ENCODE results near the gene NEK1.

The NEK1 gene

DNA sequence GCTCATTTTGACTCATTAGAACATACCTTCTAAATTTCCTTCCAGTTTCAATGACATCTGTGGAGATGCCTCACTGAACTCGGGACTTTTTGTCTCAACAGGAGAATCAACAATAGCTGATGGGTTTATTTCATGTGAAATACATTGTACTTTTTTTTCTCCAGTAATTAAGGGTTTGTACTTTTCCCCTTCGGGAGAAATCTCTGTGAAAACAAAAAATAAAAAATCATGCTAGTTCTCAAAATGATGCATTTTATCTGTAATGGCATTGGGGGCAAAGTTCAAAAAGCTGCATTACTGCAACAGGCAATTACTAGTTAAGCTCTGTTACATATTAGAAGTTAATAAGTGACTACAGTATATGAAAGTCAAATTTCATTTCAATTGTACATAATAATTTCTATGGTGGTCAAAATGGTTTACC lies 174.3 kb downstream of the NEK1 start:
- no peaks in the 10 kb centered on the region for H3K9me3 ChIP-seq (replicated peaks; ENCODE audit: insufficient read depth, low read length)
- H4K20me1 ChIP-seq (ENCODE audit: insufficient read depth, low read length) = no peaks in the 10 kb centered on the region

DNA sequence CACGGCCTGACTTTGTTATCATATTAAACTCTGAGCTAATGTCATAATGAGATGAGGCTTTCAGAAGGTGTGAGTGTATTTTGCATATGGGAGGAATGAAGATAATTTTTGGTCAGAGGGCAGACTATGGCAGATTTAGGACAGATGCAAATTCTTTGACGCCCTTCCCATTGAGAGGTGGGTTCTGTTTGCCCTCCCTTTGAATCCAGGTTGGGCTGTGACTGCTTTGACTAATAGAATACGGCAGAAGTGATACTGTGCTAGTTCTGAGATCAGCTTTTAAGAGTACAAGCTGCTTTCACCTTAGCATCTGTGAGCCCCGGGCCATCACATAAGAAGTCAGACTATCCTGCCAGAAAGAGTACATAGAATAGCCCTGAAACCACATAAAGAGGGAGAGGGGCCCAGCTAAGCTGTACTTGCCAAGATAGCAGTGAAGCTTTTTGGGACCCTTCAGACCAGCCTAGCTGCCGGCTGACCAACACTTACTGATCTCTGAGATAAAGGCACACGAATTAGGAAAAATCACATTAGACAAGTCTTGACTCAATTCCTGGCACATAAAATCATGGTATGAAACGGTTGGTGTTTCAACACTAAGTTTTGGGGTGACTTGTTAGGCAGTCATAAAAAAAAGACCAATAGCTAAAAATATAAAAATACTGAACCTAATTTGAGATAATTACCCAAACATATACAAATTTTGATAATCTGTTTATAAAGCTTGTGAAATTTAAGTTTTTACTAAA lies 174.9 kb downstream of the NEK1 start:
- no peak overlapping the region for H3K4me2 ChIP-seq (ENCODE audit: low read depth, low read length)
- TF ChIP-seq EZH2phosphoT487 (IDR thresholded peaks at IDR 0.05; ENCODE audit: low read length) = no peak
- TF ChIP-seq, protein P1, sequence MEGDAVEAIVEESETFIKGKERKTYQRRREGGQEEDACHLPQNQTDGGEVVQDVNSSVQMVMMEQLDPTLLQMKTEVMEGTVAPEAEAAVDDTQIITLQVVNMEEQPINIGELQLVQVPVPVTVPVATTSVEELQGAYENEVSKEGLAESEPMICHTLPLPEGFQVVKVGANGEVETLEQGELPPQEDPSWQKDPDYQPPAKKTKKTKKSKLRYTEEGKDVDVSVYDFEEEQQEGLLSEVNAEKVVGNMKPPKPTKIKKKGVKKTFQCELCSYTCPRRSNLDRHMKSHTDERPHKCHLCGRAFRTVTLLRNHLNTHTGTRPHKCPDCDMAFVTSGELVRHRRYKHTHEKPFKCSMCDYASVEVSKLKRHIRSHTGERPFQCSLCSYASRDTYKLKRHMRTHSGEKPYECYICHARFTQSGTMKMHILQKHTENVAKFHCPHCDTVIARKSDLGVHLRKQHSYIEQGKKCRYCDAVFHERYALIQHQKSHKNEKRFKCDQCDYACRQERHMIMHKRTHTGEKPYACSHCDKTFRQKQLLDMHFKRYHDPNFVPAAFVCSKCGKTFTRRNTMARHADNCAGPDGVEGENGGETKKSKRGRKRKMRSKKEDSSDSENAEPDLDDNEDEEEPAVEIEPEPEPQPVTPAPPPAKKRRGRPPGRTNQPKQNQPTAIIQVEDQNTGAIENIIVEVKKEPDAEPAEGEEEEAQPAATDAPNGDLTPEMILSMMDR (IDR thresholded peaks at IDR 0.05; ENCODE audit: low read length) = no peak
- TF ChIP-seq EZH2 (optimal IDR thresholded peaks at IDR 0.05; ENCODE audit: low read depth, low read length) = no peak
- no peaks in the 10 kb centered on the region for H3K36me3 ChIP-seq (replicated peaks; ENCODE audit: insufficient read depth, low read length)
- H3K9me3 ChIP-seq (replicated peaks; ENCODE audit: insufficient read depth, low read length) = no peaks in the 10 kb centered on the region
- H3K4me3 ChIP-seq (ENCODE audit: low read length) = no peak overlapping the region
- no peaks in the 10 kb centered on the region for H3K4me1 ChIP-seq (ENCODE audit: low read length)
- H3K27ac ChIP-seq (ENCODE audit: low read length) = no peak overlapping the region
- no peak overlapping the region for H3K9ac ChIP-seq (ENCODE audit: low read length)
- H3F3A ChIP-seq (ENCODE audit: insufficient read depth, low read length) = no peaks in the 10 kb centered on the region
- H3K79me2 ChIP-seq (ENCODE audit: low read length) = no peaks in the 10 kb centered on the region
- no peaks in the 10 kb centered on the region for H3K9me2 ChIP-seq (replicated peaks; ENCODE audit: insufficient read depth, low read length)
- H4K20me1 ChIP-seq (ENCODE audit: insufficient read depth, low read length) = no peaks in the 10 kb centered on the region
- DNase-seq = no peak
- no peaks in the 10 kb centered on the region for H3K27me3 ChIP-seq (replicated peaks; ENCODE audit: insufficient read depth, low read length)
- H2AFZ ChIP-seq (ENCODE audit: low read length) = no peak overlapping the region

More for the DNA sequence above, 174.3 kb downstream of the NEK1 start:
- Histone ChIP-seq H3F3A (ENCODE audit: insufficient read depth, low read length) (no peaks in the 10 kb centered on the region), H3K4me3 (ENCODE audit: low read length) (no peak overlapping the region), H3K79me2 (ENCODE audit: low read length) (no peaks in the 10 kb centered on the region), H3K4me2 (ENCODE audit: low read depth, low read length) (no peak overlapping the region), H3K9me2 (replicated peaks; ENCODE audit: insufficient read depth, low read length) (no peaks in the 10 kb centered on the region), H3K27ac (ENCODE audit: low read length) (no peak overlapping the region), H3K27me3 (replicated peaks; ENCODE audit: insufficient read depth, low read length) (no peaks in the 10 kb centered on the region), H3K4me1 (ENCODE audit: low read length) (no peaks in the 10 kb centered on the region), H3K9ac (ENCODE audit: low read length) (no peak overlapping the region), H2AFZ (ENCODE audit: low read length) (no peak overlapping the region), H3K36me3 (replicated peaks; ENCODE audit: insufficient read depth, low read length) (no peaks in the 10 kb centered on the region)
- TF ChIP-seq, protein P1 (IDR thresholded peaks at IDR 0.05; ENCODE audit: low read length) = no peak
- no peak for TF ChIP-seq EZH2phosphoT487 (IDR thresholded peaks at IDR 0.05; ENCODE audit: low read length)
- TF ChIP-seq EZH2 (optimal IDR thresholded peaks at IDR 0.05; ENCODE audit: low read depth, low read length) = no peak
- DNase-seq = no peak

DNA sequence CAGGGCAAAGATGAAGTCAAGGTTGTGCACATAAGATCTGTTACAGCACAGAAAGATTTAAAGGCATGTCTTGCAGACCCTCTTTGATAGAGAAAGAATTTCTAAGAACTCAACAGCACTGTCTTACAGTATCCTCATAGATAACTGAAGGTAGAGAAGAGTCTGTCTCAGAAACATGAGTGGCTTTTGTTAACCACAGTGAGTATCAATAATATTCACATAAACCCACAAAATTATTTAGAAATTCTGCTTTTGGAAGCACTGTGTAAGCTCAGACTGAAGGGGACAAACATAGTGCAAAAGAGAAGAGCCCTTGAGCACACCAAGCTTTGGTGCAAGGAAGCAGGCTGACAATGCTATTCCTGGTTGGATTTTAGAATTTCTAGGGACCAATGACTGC lies 175.6 kb downstream of the NEK1 start:
- TF ChIP-seq, protein P1 (IDR thresholded peaks at IDR 0.05; ENCODE audit: low read length) = no peak
- TF ChIP-seq EZH2phosphoT487 (IDR thresholded peaks at IDR 0.05; ENCODE audit: low read length) (no peak), EZH2 (optimal IDR thresholded peaks at IDR 0.05; ENCODE audit: low read depth, low read length) (no peak)
- H3K9me3 ChIP-seq (replicated peaks; ENCODE audit: insufficient read depth, low read length) = no peaks in the 10 kb centered on the region
- no peaks in the 10 kb centered on the region for H3K4me1 ChIP-seq (ENCODE audit: low read length)
- H3K27me3 ChIP-seq (replicated peaks; ENCODE audit: insufficient read depth, low read length) = no peaks in the 10 kb centered on the region
- H4K20me1 ChIP-seq (ENCODE audit: insufficient read depth, low read length) = no peaks in the 10 kb centered on the region
- no peak overlapping the region for H3K9ac ChIP-seq (ENCODE audit: low read length)
- no peaks in the 10 kb centered on the region for H3K9me2 ChIP-seq (replicated peaks; ENCODE audit: insufficient read depth, low read length)
- no peak overlapping the region for H3K27ac ChIP-seq (ENCODE audit: low read length)
- H3K4me2 ChIP-seq (ENCODE audit: low read depth, low read length) = no peak overlapping the region
- H2AFZ ChIP-seq (ENCODE audit: low read length) = no peak overlapping the region
- no peak overlapping the region for H3K4me3 ChIP-seq (ENCODE audit: low read length)
- H3K79me2 ChIP-seq (ENCODE audit: low read length) = no peaks in the 10 kb centered on the region
- H3F3A ChIP-seq (ENCODE audit: insufficient read depth, low read length) = no peaks in the 10 kb centered on the region
- H3K36me3 ChIP-seq (replicated peaks; ENCODE audit: insufficient read depth, low read length) = no peaks in the 10 kb centered on the region
- no peak for DNase-seq

Measured in MM.1S (cell line).